Measurements from ENCODE around the gene SDHAF4. TPM values are rescaled to one million over a fixed set of nuclear protein-coding genes. Genes with fewer than 3 reads are reported as not detected.

The SDHAF4 gene
- total and polyA plus RNA-seq, 2 of the 13 experiments (the other 11 are each of a cell fraction or from before 2014, with no cell fraction given) = 7.5 to 10.8 TPM

GRCh38 chr6:70520575-70520974, 46.2 kb upstream of the SDHAF4 start:
- Histone ChIP-seq H3K79me2 (ENCODE audit: insufficient read depth, low read length) (no peaks in the 10 kb centered on the region), H3K4me1 (ENCODE audit: insufficient read depth, low read length) (peaks cover 11% of the 10 kb centered on the region; the same call in 1 of the 2 replicates), H3K27ac (ENCODE audit: extremely low read length, insufficient read depth, low read length) (no peak overlapping the region), H3K27me3 (ENCODE audit: control insufficient read depth in 1 of 2, insufficient read depth in 2 of 2, low read length in 2 of 2) (no peaks in the 10 kb centered on the region), H3K4me2 (ENCODE audit: low read depth, low read length) (no peak overlapping the region), H3K9me3 (ENCODE audit: low read length) (no peaks in the 10 kb centered on the region), H4K20me1 (ENCODE audit: insufficient read depth, low read length) (no peaks in the 10 kb centered on the region; the same call in 1 of the 2 replicates), H2AFZ (ENCODE audit: low read length) (no peak overlapping the region), H3K4me3 (replicated peaks in 1 of 3; ENCODE audit: insufficient read depth in 1 of 3, low read depth in 2 of 3, low read length in 3 of 3) (no peak overlapping the region), H3K9ac (ENCODE audit: insufficient read depth, low read depth, low read length) (no peak overlapping the region), H3K36me3 (replicated peaks in 1 of 2; ENCODE audit: control insufficient read depth in 1 of 2, insufficient read depth in 2 of 2, low read length in 2 of 2) (peaks cover 0 to 1% of the 10 kb centered on the region in 2 experiments; a peak in 3 of 5 replicates)
- POLR2A ChIA-PET = no interaction called here
- DNase-seq (ENCODE audit: low spot score) (peak; percentile 3), ATAC-seq (no peak), FAIRE-seq (peak; percentile 39)
- intact Hi-C loops (cut with micrococcal nuclease; ENCODE audit: unreplicated experiment) (loop anchor here (1.0 to 5.0 kb wide), 3 partner anchors 166 to 492 kb away; no protein-coding TSS in a partner anchor), in situ Hi-C loops (cut with HindIII; ENCODE audit: extremely low pct_ligation_motif_present, low pct_unique_long_range_greater_than_20kb) (no loop called here)
- TF ChIP-seq ZNF407 (CRISPR knock-in tag; IDR thresholded peaks at IDR 0.05; ENCODE audit: not compliant biosample characterization) (no peak), MAFF (IDR thresholded peaks at IDR 0.05; ENCODE audit: low read depth, low read length) (no peak), SMC3 (IDR thresholded peaks at IDR 0.05; ENCODE audit: low read length) (0 out of 2 replicates have a peak, but pooled peaks have one; percentile 11), GMEB2 (CRISPR knock-in tag; IDR thresholded peaks at IDR 0.05; ENCODE audit: low read depth) (no peak), ZNF570 (CRISPR knock-in tag; IDR thresholded peaks at IDR 0.05; ENCODE audit: borderline replicate concordance) (no peak), CTCF (CRISPR knock-in tag; IDR thresholded peaks at IDR 0.05) (peak; percentile 36), STAG1 (CRISPR knock-in tag; IDR thresholded peaks at IDR 0.05) (peak; percentile 62), ZSCAN31 (CRISPR knock-in tag; IDR thresholded peaks at IDR 0.05; ENCODE audit: low read depth) (no peak)
- no TSS peak for BruUV-seq (replicated peaks)
- CTCF ChIA-PET (ENCODE audit: low intra/inter-chr PET ratio, low total read pairs) = interaction anchor here (2.0 kb wide), 1 partner anchor 166 kb away, joined by 10 read pairs; no protein-coding TSS in a partner anchor

All from HepG2 (cell line).